ENCODE data around the gene GPR3.

DNA sequence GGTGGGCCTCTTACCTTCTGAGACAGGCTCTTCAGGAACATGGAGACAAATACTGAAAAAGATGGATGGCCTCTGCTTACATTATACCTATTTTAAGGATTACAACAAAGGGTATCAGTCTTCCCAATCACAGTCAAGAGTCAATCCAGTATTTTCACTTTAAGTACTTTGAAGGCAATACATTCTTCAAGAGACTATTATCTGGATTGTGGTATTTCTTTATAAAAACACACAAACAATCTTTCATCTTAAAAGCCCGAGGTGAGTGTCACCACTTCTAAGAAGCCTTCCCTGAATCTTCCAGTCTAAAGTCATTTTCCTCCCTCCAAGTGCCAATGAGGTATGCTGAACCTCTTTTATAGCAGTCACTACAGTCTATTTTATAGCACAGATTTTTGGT lies 52.2 kb downstream of the GPR3 start:
- TF ChIP-seq TEAD4 (IDR thresholded peaks at IDR 0.05) (no peak), TCF12 (IDR thresholded peaks at IDR 0.05; ENCODE audit: low read depth) (no peak), ZBTB7A (IDR thresholded peaks at IDR 0.05; ENCODE audit: low read depth) (no peak), EP300 (IDR thresholded peaks at IDR 0.05; ENCODE audit: borderline replicate concordance) (no peak), NFIC (IDR thresholded peaks at IDR 0.05) (no peak), YY1 (IDR thresholded peaks at IDR 0.05; ENCODE audit: low read depth) (no peak), EGR1 (IDR thresholded peaks at IDR 0.05) (no peak), MAX (IDR thresholded peaks at IDR 0.05) (no peak)
- TF ChIP-seq, protein P1, sequence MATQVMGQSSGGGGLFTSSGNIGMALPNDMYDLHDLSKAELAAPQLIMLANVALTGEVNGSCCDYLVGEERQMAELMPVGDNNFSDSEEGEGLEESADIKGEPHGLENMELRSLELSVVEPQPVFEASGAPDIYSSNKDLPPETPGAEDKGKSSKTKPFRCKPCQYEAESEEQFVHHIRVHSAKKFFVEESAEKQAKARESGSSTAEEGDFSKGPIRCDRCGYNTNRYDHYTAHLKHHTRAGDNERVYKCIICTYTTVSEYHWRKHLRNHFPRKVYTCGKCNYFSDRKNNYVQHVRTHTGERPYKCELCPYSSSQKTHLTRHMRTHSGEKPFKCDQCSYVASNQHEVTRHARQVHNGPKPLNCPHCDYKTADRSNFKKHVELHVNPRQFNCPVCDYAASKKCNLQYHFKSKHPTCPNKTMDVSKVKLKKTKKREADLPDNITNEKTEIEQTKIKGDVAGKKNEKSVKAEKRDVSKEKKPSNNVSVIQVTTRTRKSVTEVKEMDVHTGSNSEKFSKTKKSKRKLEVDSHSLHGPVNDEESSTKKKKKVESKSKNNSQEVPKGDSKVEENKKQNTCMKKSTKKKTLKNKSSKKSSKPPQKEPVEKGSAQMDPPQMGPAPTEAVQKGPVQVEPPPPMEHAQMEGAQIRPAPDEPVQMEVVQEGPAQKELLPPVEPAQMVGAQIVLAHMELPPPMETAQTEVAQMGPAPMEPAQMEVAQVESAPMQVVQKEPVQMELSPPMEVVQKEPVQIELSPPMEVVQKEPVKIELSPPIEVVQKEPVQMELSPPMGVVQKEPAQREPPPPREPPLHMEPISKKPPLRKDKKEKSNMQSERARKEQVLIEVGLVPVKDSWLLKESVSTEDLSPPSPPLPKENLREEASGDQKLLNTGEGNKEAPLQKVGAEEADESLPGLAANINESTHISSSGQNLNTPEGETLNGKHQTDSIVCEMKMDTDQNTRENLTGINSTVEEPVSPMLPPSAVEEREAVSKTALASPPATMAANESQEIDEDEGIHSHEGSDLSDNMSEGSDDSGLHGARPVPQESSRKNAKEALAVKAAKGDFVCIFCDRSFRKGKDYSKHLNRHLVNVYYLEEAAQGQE (IDR thresholded peaks at IDR 0.05; ENCODE audit: low read depth): no peak

All from Ishikawa (cell line).